ENCODE results near the gene PTPRCAP. TPM values are rescaled to one million over a fixed set of nuclear protein-coding genes. Genes with fewer than 3 reads are reported as not detected.
A peak's percentile ranks its signal among the peaks of the same experiment; 100 is the strongest.

PTPRCAP gene
- total and polyA plus RNA-seq, 9 of the 15 experiments (the other 6 are each of a cell fraction or from before 2014, with no cell fraction given), result 0.22 to 2.0 (median 1.1) TPM; not detected in 4

DNA sequence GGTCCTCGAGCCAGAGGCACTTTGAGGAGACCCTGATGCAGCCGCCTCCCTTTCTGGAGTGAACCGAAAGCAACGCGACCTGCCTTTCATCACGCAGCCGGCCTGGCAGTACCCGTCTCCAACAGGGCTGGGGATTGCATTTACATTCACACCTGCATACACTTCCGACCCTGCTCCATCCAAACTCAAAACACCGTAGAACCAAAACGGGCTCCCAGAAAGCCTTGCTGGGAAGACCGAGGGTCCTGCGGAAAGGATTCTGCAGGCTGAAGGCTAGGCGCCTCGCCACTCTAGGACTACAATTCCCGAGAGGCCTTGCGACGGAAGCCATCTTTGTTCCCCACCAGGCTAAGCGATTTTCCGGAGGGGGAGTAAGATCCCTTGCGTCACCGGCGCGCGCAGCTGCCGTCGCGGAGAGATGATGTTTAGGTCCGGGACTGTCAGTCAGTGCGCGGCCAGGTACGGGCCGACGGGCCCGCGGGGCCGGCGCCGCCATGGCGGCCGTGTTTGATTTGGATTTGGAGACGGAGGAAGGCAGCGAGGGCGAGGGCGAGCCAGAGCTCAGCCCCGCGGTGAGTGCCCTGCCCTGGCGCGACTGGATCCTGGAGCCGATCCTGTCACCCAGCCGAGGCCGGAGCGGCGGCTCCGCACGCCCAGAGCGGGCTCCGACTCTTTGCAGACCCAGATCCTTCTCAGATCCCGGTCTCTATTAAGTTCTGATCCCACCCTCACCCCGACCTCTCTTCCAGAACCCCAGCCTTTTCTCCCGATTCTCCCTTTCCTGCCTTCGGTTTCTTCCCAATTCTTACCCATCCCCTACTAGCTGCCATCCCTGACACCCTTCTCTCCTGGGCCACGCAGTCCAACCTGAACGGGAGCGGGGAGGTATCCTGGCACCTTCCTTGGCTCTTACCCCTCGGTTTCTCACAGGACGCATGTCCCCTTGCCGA is 9.2 kb downstream of the PTPRCAP start, which contains the start of gene RPS6KB2 (continued):
- TF ChIP-seq, protein P1, sequence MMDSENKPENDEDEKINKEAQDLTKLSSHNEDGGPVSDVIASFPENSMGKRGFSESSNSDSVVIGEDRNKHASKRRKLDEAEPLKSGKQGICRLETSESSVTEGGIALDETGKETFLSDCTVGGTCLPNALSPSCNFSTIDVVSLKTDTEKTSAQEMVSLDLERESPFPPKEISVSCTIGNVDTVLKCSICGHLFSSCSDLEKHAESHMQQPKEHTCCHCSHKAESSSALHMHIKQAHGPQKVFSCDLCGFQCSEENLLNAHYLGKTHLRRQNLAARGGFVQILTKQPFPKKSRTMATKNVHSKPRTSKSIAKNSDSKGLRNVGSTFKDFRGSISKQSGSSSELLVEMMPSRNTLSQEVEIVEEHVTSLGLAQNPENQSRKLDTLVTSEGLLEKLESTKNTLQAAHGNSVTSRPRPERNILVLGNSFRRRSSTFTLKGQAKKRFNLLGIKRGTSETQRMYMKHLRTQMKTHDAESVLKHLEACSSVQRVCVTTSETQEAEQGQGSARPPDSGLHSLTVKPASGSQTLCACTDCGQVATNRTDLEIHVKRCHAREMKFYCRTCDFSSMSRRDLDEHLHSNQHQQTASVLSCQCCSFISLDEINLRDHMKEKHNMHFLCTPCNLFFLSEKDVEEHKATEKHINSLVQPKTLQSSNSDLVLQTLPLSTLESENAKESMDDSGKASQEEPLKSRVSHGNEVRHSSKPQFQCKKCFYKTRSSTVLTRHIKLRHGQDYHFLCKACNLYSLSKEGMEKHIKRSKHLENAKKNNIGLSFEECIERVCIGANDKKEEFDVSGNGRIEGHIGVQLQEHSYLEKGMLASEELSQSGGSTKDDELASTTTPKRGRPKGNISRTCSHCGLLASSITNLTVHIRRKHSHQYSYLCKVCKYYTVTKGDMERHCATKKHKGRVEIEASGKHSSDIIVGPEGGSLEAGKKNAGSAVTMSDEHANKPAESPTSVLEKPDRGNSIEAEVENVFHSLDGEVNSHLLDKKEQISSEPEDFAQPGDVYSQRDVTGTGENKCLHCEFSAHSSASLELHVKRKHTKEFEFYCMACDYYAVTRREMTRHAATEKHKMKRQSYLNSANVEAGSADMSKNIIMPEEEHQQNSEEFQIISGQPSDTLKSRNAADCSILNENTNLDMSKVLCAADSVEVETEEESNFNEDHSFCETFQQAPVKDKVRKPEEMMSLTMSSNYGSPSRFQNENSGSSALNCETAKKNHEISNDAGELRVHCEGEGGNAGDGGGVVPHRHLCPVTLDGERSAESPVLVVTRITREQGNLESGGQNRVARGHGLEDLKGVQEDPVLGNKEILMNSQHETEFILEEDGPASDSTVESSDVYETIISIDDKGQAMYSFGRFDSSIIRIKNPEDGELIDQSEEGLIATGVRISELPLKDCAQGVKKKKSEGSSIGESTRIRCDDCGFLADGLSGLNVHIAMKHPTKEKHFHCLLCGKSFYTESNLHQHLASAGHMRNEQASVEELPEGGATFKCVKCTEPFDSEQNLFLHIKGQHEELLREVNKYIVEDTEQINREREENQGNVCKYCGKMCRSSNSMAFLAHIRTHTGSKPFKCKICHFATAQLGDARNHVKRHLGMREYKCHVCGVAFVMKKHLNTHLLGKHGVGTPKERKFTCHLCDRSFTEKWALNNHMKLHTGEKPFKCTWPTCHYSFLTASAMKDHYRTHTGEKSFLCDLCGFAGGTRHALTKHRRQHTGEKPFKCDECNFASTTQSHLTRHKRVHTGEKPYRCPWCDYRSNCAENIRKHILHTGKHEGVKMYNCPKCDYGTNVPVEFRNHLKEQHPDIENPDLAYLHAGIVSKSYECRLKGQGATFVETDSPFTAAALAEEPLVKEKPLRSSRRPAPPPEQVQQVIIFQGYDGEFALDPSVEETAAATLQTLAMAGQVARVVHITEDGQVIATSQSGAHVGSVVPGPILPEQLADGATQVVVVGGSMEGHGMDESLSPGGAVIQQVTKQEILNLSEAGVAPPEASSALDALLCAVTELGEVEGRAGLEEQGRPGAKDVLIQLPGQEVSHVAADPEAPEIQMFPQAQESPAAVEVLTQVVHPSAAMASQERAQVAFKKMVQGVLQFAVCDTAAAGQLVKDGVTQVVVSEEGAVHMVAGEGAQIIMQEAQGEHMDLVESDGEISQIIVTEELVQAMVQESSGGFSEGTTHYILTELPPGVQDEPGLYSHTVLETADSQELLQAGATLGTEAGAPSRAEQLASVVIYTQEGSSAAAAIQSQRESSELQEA (IDR thresholded peaks at IDR 0.05; ENCODE audit: low read depth), result no peak
- TF ChIP-seq ZNF3 (CRISPR knock-in tag; IDR thresholded peaks at IDR 0.05) (no peak), NFE2 (IDR thresholded peaks at IDR 0.05; ENCODE audit: low read depth) (no peak), HDAC2 (IDR thresholded peaks at IDR 0.05) (no peak), TSC22D4 (tag; IDR thresholded peaks at IDR 0.05) (no peak), ZBTB17 (CRISPR knock-in tag; IDR thresholded peaks at IDR 0.05) (peak; percentile 89), MLX (CRISPR knock-in tag; conservative IDR thresholded peaks at IDR 0.05) (no peak), NCOA4 (IDR thresholded peaks at IDR 0.05; ENCODE audit: partially characterized antibody) (no peak)
- TF ChIP-seq, protein P2, sequence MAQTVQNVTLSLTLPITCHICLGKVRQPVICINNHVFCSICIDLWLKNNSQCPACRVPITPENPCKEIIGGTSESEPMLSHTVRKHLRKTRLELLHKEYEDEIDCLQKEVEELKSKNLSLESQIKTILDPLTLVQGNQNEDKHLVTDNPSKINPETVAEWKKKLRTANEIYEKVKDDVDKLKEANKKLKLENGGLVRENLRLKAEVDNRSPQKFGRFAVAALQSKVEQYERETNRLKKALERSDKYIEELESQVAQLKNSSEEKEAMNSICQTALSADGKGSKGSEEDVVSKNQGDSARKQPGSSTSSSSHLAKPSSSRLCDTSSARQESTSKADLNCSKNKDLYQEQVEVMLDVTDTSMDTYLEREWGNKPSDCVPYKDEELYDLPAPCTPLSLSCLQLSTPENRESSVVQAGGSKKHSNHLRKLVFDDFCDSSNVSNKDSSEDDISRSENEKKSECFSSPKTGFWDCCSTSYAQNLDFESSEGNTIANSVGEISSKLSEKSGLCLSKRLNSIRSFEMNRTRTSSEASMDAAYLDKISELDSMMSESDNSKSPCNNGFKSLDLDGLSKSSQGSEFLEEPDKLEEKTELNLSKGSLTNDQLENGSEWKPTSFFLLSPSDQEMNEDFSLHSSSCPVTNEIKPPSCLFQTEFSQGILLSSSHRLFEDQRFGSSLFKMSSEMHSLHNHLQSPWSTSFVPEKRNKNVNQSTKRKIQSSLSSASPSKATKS (CRISPR knock-in tag; IDR thresholded peaks at IDR 0.05), result no peak
- TF ChIP-seq, protein P3, sequence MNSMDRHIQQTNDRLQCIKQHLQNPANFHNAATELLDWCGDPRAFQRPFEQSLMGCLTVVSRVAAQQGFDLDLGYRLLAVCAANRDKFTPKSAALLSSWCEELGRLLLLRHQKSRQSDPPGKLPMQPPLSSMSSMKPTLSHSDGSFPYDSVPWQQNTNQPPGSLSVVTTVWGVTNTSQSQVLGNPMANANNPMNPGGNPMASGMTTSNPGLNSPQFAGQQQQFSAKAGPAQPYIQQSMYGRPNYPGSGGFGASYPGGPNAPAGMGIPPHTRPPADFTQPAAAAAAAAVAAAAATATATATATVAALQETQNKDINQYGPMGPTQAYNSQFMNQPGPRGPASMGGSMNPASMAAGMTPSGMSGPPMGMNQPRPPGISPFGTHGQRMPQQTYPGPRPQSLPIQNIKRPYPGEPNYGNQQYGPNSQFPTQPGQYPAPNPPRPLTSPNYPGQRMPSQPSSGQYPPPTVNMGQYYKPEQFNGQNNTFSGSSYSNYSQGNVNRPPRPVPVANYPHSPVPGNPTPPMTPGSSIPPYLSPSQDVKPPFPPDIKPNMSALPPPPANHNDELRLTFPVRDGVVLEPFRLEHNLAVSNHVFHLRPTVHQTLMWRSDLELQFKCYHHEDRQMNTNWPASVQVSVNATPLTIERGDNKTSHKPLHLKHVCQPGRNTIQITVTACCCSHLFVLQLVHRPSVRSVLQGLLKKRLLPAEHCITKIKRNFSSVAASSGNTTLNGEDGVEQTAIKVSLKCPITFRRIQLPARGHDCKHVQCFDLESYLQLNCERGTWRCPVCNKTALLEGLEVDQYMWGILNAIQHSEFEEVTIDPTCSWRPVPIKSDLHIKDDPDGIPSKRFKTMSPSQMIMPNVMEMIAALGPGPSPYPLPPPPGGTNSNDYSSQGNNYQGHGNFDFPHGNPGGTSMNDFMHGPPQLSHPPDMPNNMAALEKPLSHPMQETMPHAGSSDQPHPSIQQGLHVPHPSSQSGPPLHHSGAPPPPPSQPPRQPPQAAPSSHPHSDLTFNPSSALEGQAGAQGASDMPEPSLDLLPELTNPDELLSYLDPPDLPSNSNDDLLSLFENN (IDR thresholded peaks at IDR 0.05; ENCODE audit: low read depth in 2 of 2, low read length in 2 of 2), result no peak
